GM12872 (cell line): Measurements from ENCODE around the gene AHNAK2.

Experiments
- TF ChIP-seq, protein P1 (sequence below): IDR thresholded peaks from 3 replicates; pipeline ENCODE4 v1.5.1; 2011; ENCODE audit warnings: low read depth, mild to moderate bottlenecking, low read length, moderate library complexity; ENCODE audit not compliant: insufficient read depth

The AHNAK2 gene

DNA sequence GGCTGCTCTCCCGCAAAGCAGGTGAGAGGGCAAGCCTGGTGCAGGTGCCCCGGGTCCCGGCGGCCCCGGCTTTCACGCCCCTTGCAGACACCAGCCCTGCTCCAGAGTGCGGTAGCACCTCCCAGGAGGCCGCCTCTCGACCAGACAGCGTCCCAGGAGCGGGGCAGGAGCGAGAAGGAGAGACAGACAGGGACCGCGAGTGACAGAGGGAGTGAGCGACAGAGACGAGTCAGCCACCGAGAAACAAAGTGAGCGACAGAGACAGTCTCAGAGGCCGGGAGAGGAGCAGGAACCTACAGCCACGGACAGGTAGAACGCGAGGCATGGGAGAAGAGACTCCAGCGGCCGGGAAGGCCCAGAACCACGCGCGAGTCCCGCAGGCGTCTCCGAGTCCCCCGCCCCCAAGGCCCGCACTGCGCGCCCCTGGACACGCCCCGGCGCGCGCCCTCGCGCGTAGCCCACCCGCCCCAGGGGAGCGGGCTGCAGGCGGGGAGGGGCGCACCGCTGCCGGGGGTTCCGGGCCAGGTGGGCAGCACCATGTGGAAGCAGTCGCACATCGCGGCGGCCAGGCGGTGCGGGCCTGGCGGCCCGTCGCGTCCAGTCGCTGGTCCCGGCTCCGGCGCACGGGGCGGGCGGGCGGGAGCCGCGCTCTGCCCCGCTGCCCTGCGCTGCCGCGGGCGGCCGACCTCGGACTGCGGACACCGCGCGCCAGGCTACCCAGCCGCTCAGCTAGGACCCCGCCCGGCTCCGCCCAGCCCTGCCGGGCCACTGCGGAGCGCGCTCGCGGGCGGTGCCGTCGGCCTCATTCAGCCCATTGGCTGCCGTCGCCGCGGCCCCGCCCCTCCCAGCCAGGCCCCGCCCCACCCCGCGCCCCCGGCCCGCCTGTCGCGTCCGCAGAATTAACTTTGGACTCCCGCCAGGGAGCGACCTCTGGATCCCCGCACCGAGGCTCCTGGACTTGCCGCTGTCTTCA, at the start of gene AHNAK2:
TSS of gene AHNAK2 (minus strand) at position 694 of the 973 bp plus-strand sequence. CDS start at position 557, 137 bp downstream.
- TF ChIP-seq, protein P1, sequence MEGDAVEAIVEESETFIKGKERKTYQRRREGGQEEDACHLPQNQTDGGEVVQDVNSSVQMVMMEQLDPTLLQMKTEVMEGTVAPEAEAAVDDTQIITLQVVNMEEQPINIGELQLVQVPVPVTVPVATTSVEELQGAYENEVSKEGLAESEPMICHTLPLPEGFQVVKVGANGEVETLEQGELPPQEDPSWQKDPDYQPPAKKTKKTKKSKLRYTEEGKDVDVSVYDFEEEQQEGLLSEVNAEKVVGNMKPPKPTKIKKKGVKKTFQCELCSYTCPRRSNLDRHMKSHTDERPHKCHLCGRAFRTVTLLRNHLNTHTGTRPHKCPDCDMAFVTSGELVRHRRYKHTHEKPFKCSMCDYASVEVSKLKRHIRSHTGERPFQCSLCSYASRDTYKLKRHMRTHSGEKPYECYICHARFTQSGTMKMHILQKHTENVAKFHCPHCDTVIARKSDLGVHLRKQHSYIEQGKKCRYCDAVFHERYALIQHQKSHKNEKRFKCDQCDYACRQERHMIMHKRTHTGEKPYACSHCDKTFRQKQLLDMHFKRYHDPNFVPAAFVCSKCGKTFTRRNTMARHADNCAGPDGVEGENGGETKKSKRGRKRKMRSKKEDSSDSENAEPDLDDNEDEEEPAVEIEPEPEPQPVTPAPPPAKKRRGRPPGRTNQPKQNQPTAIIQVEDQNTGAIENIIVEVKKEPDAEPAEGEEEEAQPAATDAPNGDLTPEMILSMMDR = no peak

DNA sequence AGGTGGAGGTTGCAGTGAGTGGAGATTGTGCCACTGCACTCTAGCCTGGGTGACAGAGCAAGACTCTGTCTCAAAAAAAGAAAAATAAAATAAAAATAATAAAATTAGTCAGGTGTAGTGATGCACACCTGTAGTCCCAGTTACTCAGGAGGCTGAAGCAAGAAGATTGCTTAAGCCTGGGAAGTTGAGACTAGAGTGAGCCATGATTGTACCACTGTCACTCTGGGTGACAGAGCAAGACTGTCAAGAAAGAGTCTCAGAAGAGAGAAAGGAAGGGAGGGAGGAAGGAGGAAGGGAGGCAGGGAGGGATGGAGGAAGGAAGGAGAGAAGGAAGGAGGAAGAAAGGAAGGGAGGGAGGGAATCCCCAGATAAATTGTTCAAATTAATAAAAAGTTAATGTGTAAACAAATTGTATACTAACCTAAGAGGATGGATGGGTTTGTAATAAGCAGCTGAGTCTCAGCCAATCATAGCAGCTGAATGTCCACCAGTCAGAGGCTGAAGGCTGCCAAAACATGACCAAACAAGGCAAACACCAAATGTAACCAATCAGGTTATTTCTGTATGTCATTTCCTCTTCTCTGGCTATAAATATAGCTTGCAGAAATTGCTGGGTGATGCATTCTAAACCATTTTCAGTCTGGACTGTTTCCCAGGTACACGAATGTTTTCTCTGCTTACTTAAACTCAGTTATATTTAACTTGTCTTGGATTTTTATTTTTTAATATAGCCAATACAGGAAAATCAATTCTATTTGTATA, 48.8 kb upstream of the AHNAK2 start:
- TF ChIP-seq, protein P1 = no peak

DNA sequence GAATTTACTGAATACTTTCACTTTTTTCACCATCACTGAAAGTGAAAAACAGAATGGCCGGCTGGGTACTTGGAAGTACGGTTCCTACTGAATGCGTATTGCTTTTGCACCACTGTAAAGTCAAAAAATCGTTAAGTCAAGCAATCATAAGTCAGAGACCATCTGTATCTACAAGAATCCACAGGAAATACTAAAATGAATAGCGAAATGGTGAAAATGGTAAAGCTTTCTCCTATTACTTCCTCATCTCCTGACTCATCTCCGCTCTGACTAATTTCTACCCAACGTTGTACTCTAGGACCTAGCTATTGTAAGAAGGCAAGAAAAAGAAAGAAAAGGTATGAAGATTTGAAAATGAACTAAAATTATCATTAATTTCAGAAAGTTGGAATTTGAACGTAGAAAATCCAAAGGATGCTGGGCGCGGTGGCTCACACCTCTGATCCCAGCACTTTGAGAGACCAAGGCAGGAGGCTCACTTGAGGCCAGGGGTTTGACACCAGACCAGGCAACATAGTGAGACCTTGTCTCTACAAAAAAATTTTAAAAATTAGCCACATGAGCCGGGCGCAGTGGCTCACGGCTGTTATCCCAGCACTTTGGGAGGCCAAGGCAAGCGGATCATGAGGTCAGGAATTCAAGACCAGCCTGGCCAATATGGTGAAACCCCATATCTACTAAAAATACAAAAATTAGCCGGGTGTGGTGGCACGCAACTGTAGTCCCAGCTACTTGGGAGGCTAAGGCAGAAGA, 48.0 kb upstream of the AHNAK2 start:
- TF ChIP-seq, protein P1 = no peak

- TF ChIP-seq, protein P1 = no peak
Measured at GRCh38 chr14:105025429-105025828, 47.3 kb upstream of the AHNAK2 start.

GRCh38 chr14:105023791-105024480, 45.8 kb upstream of the AHNAK2 start:
- TF ChIP-seq, protein P1 = no peak

GRCh38 chr14:105023144-105023543, 45.0 kb upstream of the AHNAK2 start:
- TF ChIP-seq, protein P1 = no peak
